Activated CD4-positive, alpha-beta T cell treated with anti-CD3 and anti-CD28 coated beads for 36 hours (primary cell): ENCODE results near the gene MAP3K4. TPM values are rescaled to one million over a fixed set of nuclear protein-coding genes. Genes with fewer than 3 reads are reported as not detected.

Experiments
- ATAC-seq: fragments of 200-7000 bp; cut with Tn5 transposase; one replicate; pipeline ENCODE4 v1.10.0; 2021; ENCODE audit warnings: mild to moderate bottlenecking, moderate library complexity
- CTCF ChIA-PET: fragments of 350-600 bp; sonication (Branson Sonifier 250); formaldehyde crosslinking; loops from one replicate; lab custom pipeline; 2021; ENCODE audit warnings: antibody characterized with exemption; lab: Charles Lee
- POLR2A ChIA-PET: fragments of 350-600 bp; sonication (Branson Sonifier 250); formaldehyde crosslinking; loops from one replicate; lab custom pipeline; 2021; ENCODE audit warnings: antibody characterized with exemption, inconsistent platforms; lab: Charles Lee
- DNase-seq: peaks from one replicate; pipeline ENCODE4 v3.0.0-alpha.2; 2020
- H3K27ac Mint-ChIP-seq: one replicate; pipeline ENCODE4 v1.8.0; 2021; ENCODE audit warnings: mixed read lengths
- H3K27me3 Mint-ChIP-seq: one replicate; pipeline ENCODE4 v1.8.0; 2021; ENCODE audit warnings: mixed read lengths
- H3K36me3 Mint-ChIP-seq: one replicate; pipeline ENCODE4 v1.8.0; 2021; ENCODE audit warnings: low read depth, mixed read lengths
- H3K4me1 Mint-ChIP-seq: one replicate; pipeline ENCODE4 v1.8.0; 2021; ENCODE audit warnings: mixed read lengths
- H3K4me3 Mint-ChIP-seq: one replicate; pipeline ENCODE4 v1.8.0; 2021; ENCODE audit warnings: mild to moderate bottlenecking, moderate library complexity, mixed read lengths
- H3K9me3 Mint-ChIP-seq: one replicate; pipeline ENCODE4 v1.8.0; 2021; ENCODE audit warnings: low read depth, mixed read lengths
- intact Hi-C, 2 experiments: fragments of 100-400 bp; cut with DNase I in 1 of 2; cut with micrococcal nuclease in 1 of 2; formaldehyde crosslinking; loops; one replicate each; pipeline versions ENCODE4 v1.14.2 to v1.15.1; 2022 to 2024; cut with DNase I, micrococcal nuclease
- total RNA-seq, 2 experiments: library from RNA; stranded (reverse); gene quantifications; one replicate each; pipeline ENCODE4 v1.2.3, GENCODE V29; 2021

Gene MAP3K4
- total RNA-seq, 2 experiments from 2014 or later = 45.3 to 61.2 TPM

- CTCF ChIA-PET = no interaction called here
- H3K36me3 Mint-ChIP-seq = peaks cover 6% of the 10 kb centered on the region
- H3K4me1 Mint-ChIP-seq = no peaks in the 10 kb centered on the region
- H3K27me3 Mint-ChIP-seq = no peaks in the 10 kb centered on the region
- no peak for ATAC-seq
- no peak overlapping the region for H3K27ac Mint-ChIP-seq
- no peaks in the 10 kb centered on the region for H3K9me3 Mint-ChIP-seq
- intact Hi-C loops = no loop called here
- DNase-seq = no peak
- no peak overlapping the region for H3K4me3 Mint-ChIP-seq
- POLR2A ChIA-PET = no interaction called here
Measured at GRCh38 chr6:161166176-161166575, 174.6 kb downstream of the MAP3K4 start.

GRCh38 chr6:161166677-161167076 is 175.1 kb downstream of the MAP3K4 start:
- Mint-ChIP-seq H3K4me3 (no peak overlapping the region), H3K9me3 (no peaks in the 10 kb centered on the region), H3K27me3 (no peaks in the 10 kb centered on the region), H3K4me1 (no peaks in the 10 kb centered on the region), H3K27ac (no peak overlapping the region), H3K36me3 (peaks cover 6% of the 10 kb centered on the region)
- CTCF ChIA-PET = no interaction called here
- no peak for DNase-seq
- no peak for ATAC-seq
- POLR2A ChIA-PET = no interaction called here
- intact Hi-C loops = no loop called here
